ENCODE results near the gene PDE5A. TPM values are rescaled to one million over a fixed set of nuclear protein-coding genes. Genes with fewer than 3 reads are reported as not detected.

Gene PDE5A
- total and polyA plus RNA-seq, 4 donors: 3.8 to 121 (median 16.9) TPM

DNA sequence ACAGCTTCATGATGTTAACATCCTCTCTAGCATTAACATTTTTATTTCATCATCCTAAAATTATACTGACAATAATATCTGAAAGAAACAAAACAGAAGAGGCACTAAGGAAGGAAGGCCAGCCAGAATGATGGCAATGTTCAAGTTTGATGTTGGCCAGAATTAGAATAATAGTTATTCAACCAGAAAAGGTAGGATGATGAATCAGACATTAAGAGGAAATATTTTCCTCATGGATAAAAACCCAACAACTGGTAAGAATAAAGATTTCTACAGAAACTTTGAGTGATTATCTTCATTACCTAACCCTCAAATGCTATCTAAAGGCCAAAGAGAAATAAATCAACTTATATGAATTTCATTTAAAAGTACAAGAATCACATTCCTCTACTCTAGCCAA lies 105.2 kb downstream of the PDE5A start:
- no peak overlapping the region for H3K4me3 ChIP-seq
- no peak for ATAC-seq (ENCODE audit: insufficient read depth, low FRiP score)
- TF ChIP-seq, protein P1, sequence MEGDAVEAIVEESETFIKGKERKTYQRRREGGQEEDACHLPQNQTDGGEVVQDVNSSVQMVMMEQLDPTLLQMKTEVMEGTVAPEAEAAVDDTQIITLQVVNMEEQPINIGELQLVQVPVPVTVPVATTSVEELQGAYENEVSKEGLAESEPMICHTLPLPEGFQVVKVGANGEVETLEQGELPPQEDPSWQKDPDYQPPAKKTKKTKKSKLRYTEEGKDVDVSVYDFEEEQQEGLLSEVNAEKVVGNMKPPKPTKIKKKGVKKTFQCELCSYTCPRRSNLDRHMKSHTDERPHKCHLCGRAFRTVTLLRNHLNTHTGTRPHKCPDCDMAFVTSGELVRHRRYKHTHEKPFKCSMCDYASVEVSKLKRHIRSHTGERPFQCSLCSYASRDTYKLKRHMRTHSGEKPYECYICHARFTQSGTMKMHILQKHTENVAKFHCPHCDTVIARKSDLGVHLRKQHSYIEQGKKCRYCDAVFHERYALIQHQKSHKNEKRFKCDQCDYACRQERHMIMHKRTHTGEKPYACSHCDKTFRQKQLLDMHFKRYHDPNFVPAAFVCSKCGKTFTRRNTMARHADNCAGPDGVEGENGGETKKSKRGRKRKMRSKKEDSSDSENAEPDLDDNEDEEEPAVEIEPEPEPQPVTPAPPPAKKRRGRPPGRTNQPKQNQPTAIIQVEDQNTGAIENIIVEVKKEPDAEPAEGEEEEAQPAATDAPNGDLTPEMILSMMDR (IDR thresholded peaks at IDR 0.05; ENCODE audit: control extremely low read depth, extremely low read depth): no peak
- no peak for DNase-seq
- H3K9me3 ChIP-seq (ENCODE audit: control insufficient read depth in 4 of 4, insufficient read depth in 3 of 4, low read length in 3 of 4): no peaks in the 10 kb centered on the region
- H3K27ac ChIP-seq (ENCODE audit: low read depth in 1 of 2, low read length in 1 of 2): no peak overlapping the region
- no peaks in the 10 kb centered on the region for H3K27me3 ChIP-seq (ENCODE audit: control insufficient read depth in 3 of 3, insufficient read depth in 3 of 3, low read length in 2 of 3)
- H3K36me3 ChIP-seq (ENCODE audit: control insufficient read depth in 4 of 4, insufficient read depth in 4 of 4, low read length in 4 of 4): peaks cover 1 to 36% (median 13%) of the 10 kb centered on the region in 4 donors
- no peak overlapping the region for H3K9ac ChIP-seq (ENCODE audit: insufficient read depth in 1 of 2, low read length in 2 of 2)
- peaks cover 0 to 3% (median 0%) of the 10 kb centered on the region in 5 donors for H3K4me1 ChIP-seq (ENCODE audit: control insufficient read depth in 5 of 5, insufficient read depth in 5 of 5, low read length in 5 of 5)

DNA sequence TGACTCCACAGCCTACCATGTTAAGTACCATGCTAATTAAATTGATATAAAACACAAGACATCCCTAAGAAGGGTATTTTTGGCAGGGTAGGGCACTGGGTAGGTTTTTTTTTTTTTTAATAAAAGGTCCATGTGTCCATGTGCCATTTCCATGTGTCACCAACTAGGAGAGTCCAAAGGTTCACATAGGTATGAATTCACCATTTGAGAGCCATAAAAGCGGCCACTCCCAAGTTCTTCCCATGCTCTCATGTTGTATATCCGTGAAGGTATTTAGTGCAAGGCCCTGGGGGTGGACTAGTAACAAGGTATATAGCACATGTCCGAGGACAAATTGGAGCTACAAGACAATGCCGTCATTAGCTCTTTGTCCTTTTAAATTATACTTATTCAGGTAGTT lies 107.3 kb downstream of the PDE5A start:
- DNase-seq (no peak), ATAC-seq (ENCODE audit: insufficient read depth, low FRiP score) (no peak)
- TF ChIP-seq, protein P1 (IDR thresholded peaks at IDR 0.05; ENCODE audit: control extremely low read depth, extremely low read depth): no peak
- peaks cover 0 to 2% (median 0%) of the 10 kb centered on the region in 5 donors for H3K4me1 ChIP-seq (ENCODE audit: control insufficient read depth in 5 of 5, insufficient read depth in 5 of 5, low read length in 5 of 5)
- peaks cover 1 to 44% (median 15%) of the 10 kb centered on the region in 4 donors for H3K36me3 ChIP-seq (ENCODE audit: control insufficient read depth in 4 of 4, insufficient read depth in 4 of 4, low read length in 4 of 4)
- no peaks in the 10 kb centered on the region for H3K9me3 ChIP-seq (ENCODE audit: control insufficient read depth in 4 of 4, insufficient read depth in 3 of 4, low read length in 3 of 4)
- WGBS, 2 donors: 97 to 99% methylated on average over 4 of the region's 4 CpGs
- H3K27me3 ChIP-seq (ENCODE audit: control insufficient read depth in 3 of 3, insufficient read depth in 3 of 3, low read length in 2 of 3): no peaks in the 10 kb centered on the region
- no peak overlapping the region for H3K4me3 ChIP-seq
- H3K9ac ChIP-seq (ENCODE audit: insufficient read depth in 1 of 2, low read length in 2 of 2): no peak overlapping the region
- no peak overlapping the region for H3K27ac ChIP-seq (ENCODE audit: low read depth in 1 of 2, low read length in 1 of 2)

DNA sequence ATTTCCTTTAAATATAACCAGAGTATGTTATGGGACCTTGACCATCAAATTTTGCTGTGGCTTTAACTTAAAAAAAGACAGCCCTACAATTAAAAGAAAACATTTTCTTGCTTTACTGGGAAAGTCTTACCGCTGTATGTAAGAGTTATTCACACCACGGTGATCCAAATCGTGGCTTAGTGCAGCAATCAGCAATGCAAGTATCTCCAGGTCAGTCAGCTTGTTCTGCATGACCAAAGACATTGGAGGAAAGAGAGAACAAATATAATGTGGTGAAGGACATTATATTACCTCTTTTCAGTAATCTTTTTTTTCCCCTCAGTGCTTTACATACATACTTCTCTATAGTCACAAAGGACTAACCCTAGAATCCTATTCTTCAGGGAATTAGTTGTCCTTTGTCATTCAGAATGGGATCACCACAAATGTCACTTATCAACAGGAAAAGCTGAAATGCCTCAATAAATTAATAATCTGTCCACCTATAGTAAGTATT lies 109.6 kb downstream of the PDE5A start:
- WGBS, 2 donors: 92 to 95% methylated on average over 3 of the region's 3 CpGs
- no peak overlapping the region for H3K27ac ChIP-seq (ENCODE audit: low read depth in 1 of 2, low read length in 1 of 2)

More for the DNA sequence above, 109.6 kb downstream of the PDE5A start:
- Histone ChIP-seq H3K4me1 (ENCODE audit: control insufficient read depth in 5 of 5, insufficient read depth in 5 of 5, low read length in 5 of 5) (peaks cover 0 to 2% (median 0%) of the 10 kb centered on the region in 5 donors), H3K36me3 (ENCODE audit: control insufficient read depth in 4 of 4, insufficient read depth in 4 of 4, low read length in 4 of 4) (peaks cover 1 to 48% (median 20%) of the 10 kb centered on the region in 4 donors), H3K4me3 (no peak overlapping the region), H3K9me3 (ENCODE audit: control insufficient read depth in 4 of 4, insufficient read depth in 3 of 4, low read length in 3 of 4) (no peaks in the 10 kb centered on the region), H3K9ac (ENCODE audit: insufficient read depth in 1 of 2, low read length in 2 of 2) (no peak overlapping the region), H3K27me3 (ENCODE audit: control insufficient read depth in 3 of 3, insufficient read depth in 3 of 3, low read length in 2 of 3) (no peaks in the 10 kb centered on the region)
- ATAC-seq (ENCODE audit: insufficient read depth, low FRiP score): no peak
- DNase-seq: no peak
- TF ChIP-seq, protein P1 (IDR thresholded peaks at IDR 0.05; ENCODE audit: control extremely low read depth, extremely low read depth): no peak

All from lung (tissue), 12 donors.